ENCODE data around the gene DEFB132.

GRCh38 chr20:237489-237888, 20.0 kb upstream of the DEFB132 start:
- TF ChIP-seq POLR2A (IDR thresholded peaks at IDR 0.05) (no peak), CTCF (IDR thresholded peaks at IDR 0.05) (no peak)

All from uterus (tissue), 2 donors.